HG02610 (cell line): Measurements from ENCODE around the gene TRAPPC6A.
"Not testable (repeated sequence)": the region's sequence is repeated elsewhere in the genome, so short reads cannot be mapped to it uniquely, and the experiment has no call there.

Experiments
- ATAC-seq: cut with Tn5 transposase; IDR thresholded peaks from one replicate; pipeline ENCODE4 v1.9.1; 2021; ENCODE audit warnings: mild to moderate bottlenecking, moderate library complexity; ENCODE audit not compliant: unreplicated experiment

TRAPPC6A gene

GRCh38 chr19:45133661-45134060, 44.4 kb downstream of the TRAPPC6A start:
- ATAC-seq = no peak

DNA sequence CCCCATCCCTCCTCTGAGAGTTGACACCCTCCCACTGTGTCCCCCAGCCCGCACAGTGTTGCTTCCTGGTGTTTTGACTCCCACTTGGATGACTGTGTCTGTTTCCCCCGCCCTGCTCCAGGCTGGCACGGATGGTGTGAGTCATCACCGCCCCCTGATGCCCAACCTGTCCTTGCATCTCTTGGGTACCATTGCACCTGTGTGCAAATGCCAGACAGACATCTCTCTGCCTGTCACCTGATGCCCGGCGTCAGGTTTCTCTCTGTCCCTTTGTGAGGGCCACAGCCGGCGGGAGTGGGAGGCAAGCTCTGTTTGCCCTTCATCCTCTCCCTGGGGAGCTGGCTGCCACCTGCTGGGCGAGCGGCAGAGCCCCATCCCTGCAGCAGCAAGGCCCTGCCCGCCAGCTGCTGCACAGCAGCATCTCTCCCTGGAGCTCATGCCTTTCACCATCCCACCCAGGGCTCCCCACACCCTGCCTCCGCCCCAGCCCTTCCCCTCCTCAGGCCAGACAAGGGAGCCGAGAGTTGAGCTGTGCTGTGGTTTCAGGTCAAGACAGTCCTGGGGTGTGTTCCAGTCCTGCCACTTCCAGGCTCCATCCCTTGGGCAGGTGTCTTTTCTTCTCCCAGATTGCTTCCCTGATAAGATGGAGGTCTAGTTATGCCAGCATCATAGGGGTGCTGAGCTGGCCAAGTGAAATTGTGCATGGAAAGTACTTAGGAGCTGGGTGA, 47.0 kb downstream of the TRAPPC6A start:
- no peak for ATAC-seq

DNA sequence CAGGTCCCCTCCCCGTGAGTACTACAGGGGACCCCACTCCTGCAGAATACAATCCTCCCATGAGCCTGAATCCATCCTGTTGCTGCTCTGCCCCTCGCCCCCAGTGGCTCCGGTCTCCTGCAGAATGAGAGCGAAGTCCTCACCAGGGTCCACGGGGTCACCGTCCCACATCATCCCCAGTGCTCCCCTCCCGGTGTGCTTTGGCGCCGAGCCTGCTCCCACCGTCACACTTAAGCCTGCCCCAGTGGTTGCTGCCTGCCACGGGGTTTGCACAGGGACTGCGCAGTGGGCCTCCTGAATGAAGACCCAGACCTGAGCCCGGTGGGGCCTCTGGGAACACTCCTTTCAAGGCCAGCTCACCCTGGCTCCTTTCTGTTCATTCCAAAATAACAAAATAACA, 47.8 kb downstream of the TRAPPC6A start:
- ATAC-seq = no peak

- ATAC-seq = no peak
Measured at GRCh38 chr19:45128806-45129205, 49.2 kb downstream of the TRAPPC6A start.

GRCh38 chr19:45128146-45128545, 49.9 kb downstream of the TRAPPC6A start:
- ATAC-seq = no peak

DNA sequence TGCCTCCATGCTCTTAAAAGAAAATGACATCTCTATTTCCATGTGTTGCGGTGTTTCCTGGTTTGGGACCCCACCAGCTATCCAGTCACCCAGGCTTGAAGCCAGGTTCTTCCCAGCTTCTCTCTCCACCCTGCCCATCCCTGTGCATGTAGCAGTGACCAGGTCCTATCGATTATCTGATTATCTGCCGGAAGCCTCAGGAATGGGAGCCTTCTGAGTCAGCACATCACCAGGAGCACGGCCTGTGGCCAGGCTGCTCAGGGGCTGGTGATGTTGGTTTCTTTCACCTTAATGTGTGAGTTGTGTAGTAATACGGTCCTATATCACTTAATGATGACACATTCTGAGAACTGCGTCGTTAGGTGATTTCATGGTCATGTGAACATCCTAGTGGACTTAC, 51.4 kb downstream of the TRAPPC6A start:
- ATAC-seq = no peak

DNA sequence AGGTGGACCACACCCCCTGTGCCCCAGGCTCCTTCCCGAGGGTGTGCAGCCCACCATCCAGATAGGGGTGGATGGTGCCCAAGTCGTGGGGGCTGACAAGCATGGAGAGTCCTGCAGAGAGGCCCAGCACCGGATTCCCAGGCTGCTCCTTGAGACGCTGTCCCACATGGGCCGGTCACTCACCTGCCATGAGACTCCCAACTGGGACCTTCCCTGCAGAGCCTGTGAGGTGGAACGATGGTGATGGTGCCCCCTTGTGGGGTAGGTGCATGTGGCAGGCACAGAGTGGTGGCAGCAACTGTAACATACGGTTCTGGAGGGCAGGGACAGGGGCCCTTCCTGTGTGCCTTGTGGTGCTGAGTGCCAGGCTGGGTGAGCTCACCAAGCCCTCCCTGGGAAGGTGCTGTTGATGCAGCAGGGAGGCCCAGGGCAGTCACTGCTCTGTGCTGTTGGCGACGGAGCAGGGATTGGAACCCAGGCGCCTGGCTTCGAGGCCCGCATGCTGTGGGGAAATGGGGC, 52.0 kb downstream of the TRAPPC6A start:
- no peak for ATAC-seq

DNA sequence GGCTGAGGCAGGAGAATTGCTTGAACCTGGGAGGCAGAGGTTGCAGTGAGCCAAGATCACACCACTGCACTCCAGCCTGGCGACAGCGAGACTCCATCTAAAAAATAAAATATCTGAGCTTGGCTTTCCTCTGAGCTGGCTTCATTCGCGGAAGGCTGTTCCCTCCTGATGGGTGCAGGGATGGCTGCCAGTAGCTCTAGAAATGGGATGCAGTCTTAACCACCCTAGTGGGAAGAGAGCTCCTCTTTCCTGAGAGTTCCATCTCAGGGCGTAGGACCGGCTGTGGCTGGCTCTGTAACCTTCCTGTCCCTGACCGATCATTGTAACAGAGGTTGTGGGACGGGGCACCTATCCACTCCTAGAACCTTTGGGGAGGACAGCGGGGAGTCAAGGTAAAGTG, 52.7 kb downstream of the TRAPPC6A start:
- no peak for ATAC-seq

GRCh38 chr19:45124021-45124420, 54.0 kb downstream of the TRAPPC6A start:
- ATAC-seq = no peak

- ATAC-seq = no peak
Measured at GRCh38 chr19:45123440-45123850, 54.6 kb downstream of the TRAPPC6A start.

GRCh38 chr19:45122832-45123231, 55.2 kb downstream of the TRAPPC6A start:
- no peak for ATAC-seq

DNA sequence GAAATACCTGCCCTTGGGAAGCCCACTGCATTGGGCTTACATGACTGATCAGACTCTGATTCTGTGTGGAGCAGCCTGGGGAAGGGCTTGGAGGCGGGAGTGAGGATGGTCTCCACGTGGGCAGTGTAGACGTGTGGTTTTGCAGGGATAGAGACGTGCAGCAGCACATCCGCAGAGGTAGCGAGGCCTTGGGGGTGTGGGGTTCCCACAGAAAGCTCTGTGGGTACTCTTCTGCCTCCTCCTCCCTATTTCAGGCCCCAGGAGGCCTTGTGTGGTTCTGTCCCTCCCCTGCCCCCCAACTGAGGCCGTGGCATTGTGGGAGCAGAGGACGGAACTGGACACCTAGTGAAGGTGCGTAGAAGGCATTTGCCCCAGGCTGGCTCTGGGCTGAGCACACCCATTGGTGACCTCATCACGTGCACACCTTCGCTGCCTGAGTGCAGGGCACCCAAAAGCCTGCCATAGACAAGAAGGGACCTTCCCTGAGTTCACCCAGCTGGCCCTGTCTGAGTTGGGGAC, 56.2 kb downstream of the TRAPPC6A start:
- no peak for ATAC-seq

DNA sequence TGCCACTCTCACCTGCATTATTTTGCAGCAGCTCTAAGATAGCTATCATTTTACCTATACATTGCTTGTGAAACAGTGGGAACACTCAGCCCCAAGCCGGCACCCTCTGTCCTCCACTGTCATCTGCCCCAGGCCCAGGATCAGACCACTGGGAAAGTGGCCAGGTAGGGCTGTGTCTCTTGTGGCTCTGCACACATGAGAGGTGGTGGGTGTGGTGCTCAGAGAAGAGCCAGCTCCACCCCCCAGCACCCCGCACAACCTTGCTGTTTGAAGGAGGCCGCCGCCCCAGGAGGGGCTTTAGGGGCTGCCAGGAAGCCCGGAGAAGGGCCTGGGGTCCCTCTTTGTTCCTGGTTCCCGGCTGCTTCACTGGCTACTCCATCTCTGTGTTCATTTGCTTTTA, 58.5 kb downstream of the TRAPPC6A start:
- ATAC-seq = no peak

GRCh38 chr19:45118591-45119355, 59.3 kb downstream of the TRAPPC6A start:
- ATAC-seq = not testable (repeated sequence)

- no peak for ATAC-seq
Measured at GRCh38 chr19:45118106-45118505, 59.9 kb downstream of the TRAPPC6A start.

- ATAC-seq = no peak
Measured at GRCh38 chr19:45117671-45118070, 60.4 kb downstream of the TRAPPC6A start.

- ATAC-seq = no peak
Measured at GRCh38 chr19:45117167-45117594, 60.9 kb downstream of the TRAPPC6A start.

- ATAC-seq = no peak
Measured at GRCh38 chr19:45115809-45116615, 62.0 kb downstream of the TRAPPC6A start.

DNA sequence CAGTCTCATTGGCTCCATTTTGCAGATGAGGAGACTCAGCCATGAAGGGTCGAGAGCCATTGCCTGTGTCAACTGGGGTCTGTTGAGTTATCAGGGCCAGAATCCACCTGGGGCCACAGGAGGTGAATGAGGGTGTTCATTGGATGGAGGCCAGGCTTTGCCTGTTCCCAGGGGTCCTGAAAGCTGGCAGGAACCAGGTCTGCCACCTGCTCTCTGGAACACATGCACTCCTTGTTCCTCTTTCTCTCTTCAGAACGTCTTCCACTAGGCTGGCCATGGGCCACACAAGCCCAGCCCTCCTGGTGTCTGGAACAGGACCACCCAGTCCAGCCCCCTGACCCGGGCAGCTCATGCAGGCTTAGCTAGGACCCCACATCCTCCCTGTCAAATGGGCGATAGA, 63.9 kb downstream of the TRAPPC6A start:
- no peak for ATAC-seq

- no peak for ATAC-seq
Measured at GRCh38 chr19:45113628-45114027, 64.4 kb downstream of the TRAPPC6A start.
